ENCODE results near the gene ENAH.

DNA sequence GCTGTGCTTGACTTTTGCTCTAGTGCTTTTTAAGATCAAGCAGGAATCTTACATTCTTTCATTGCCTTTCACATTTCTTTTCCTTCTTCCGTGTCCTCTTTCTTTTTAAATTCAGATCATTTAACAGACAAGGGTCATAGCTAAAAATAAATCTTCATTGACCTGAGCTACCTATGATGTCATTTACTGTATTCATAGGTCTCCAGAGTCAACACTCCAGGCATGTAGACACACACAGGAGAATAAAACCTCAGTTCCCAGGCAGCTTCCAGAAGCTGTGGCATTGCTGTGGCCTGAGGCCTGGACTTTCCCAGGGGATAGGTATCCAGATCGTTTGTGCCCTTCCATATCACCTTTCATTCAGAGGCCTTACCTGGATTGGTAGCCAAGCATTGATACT, 38.5 kb upstream of the ENAH start:
- TF ChIP-seq JUND (IDR thresholded peaks at IDR 0.05): no peak
- TF ChIP-seq, protein P1, sequence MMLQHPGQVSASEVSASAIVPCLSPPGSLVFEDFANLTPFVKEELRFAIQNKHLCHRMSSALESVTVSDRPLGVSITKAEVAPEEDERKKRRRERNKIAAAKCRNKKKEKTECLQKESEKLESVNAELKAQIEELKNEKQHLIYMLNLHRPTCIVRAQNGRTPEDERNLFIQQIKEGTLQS (IDR thresholded peaks at IDR 0.05): no peak
- TF ChIP-seq, protein P2, sequence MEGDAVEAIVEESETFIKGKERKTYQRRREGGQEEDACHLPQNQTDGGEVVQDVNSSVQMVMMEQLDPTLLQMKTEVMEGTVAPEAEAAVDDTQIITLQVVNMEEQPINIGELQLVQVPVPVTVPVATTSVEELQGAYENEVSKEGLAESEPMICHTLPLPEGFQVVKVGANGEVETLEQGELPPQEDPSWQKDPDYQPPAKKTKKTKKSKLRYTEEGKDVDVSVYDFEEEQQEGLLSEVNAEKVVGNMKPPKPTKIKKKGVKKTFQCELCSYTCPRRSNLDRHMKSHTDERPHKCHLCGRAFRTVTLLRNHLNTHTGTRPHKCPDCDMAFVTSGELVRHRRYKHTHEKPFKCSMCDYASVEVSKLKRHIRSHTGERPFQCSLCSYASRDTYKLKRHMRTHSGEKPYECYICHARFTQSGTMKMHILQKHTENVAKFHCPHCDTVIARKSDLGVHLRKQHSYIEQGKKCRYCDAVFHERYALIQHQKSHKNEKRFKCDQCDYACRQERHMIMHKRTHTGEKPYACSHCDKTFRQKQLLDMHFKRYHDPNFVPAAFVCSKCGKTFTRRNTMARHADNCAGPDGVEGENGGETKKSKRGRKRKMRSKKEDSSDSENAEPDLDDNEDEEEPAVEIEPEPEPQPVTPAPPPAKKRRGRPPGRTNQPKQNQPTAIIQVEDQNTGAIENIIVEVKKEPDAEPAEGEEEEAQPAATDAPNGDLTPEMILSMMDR (IDR thresholded peaks at IDR 0.05 in 2 of 3, conservative IDR thresholded peaks at IDR 0.05 in 1 of 3; ENCODE audit: borderline replicate concordance in 1 of 3, insufficient read depth in 1 of 3, low read depth in 2 of 3, low read length in 2 of 3): no peak
- no peak for TF ChIP-seq POLR2A (IDR thresholded peaks at IDR 0.05; ENCODE audit: borderline replicate concordance, extremely low read depth, insufficient read depth, insufficient read length)
- no peak for TF ChIP-seq SP1 (IDR thresholded peaks at IDR 0.05; ENCODE audit: low read depth)
- TF ChIP-seq MAX (IDR thresholded peaks at IDR 0.05): no peak
- no peak for TF ChIP-seq EZH2phosphoT487 (IDR thresholded peaks at IDR 0.05; ENCODE audit: borderline replicate concordance)
- no peak for TF ChIP-seq RAD21 (IDR thresholded peaks at IDR 0.05; ENCODE audit: low read depth)
- TF ChIP-seq FOSL1 (IDR thresholded peaks at IDR 0.05; ENCODE audit: low read depth): no peak
- TF ChIP-seq TCF7L2 (IDR thresholded peaks at IDR 0.05; ENCODE audit: borderline replicate concordance, extremely low read depth, insufficient read depth, insufficient read length): no peak
- TF ChIP-seq POLR2AphosphoS5 (IDR thresholded peaks at IDR 0.05; ENCODE audit: low read depth, low read length): no peak
- TF ChIP-seq, protein P3, sequence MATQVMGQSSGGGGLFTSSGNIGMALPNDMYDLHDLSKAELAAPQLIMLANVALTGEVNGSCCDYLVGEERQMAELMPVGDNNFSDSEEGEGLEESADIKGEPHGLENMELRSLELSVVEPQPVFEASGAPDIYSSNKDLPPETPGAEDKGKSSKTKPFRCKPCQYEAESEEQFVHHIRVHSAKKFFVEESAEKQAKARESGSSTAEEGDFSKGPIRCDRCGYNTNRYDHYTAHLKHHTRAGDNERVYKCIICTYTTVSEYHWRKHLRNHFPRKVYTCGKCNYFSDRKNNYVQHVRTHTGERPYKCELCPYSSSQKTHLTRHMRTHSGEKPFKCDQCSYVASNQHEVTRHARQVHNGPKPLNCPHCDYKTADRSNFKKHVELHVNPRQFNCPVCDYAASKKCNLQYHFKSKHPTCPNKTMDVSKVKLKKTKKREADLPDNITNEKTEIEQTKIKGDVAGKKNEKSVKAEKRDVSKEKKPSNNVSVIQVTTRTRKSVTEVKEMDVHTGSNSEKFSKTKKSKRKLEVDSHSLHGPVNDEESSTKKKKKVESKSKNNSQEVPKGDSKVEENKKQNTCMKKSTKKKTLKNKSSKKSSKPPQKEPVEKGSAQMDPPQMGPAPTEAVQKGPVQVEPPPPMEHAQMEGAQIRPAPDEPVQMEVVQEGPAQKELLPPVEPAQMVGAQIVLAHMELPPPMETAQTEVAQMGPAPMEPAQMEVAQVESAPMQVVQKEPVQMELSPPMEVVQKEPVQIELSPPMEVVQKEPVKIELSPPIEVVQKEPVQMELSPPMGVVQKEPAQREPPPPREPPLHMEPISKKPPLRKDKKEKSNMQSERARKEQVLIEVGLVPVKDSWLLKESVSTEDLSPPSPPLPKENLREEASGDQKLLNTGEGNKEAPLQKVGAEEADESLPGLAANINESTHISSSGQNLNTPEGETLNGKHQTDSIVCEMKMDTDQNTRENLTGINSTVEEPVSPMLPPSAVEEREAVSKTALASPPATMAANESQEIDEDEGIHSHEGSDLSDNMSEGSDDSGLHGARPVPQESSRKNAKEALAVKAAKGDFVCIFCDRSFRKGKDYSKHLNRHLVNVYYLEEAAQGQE (IDR thresholded peaks at IDR 0.05; ENCODE audit: low read depth): no peak
- no peak for TF ChIP-seq CEBPB (IDR thresholded peaks at IDR 0.05; ENCODE audit: low read depth)
- no peak for TF ChIP-seq SIN3A (IDR thresholded peaks at IDR 0.05; ENCODE audit: low read depth)
